ENCODE data around the gene OAT. TPM values are rescaled to one million over a fixed set of nuclear protein-coding genes. Genes with fewer than 3 reads are reported as not detected.

The OAT gene
- total RNA-seq, 1 donor from 2014 or later, result 119 TPM

GRCh38 chr10:124375691-124376090, 43.0 kb downstream of the OAT start:
- Histone ChIP-seq H3K36me3 (ENCODE audit: insufficient read depth, low read length) (no peaks in the 10 kb centered on the region), H3K27ac (ENCODE audit: low read depth, low read length) (no peak overlapping the region), H4K20me1 (ENCODE audit: insufficient read depth, low read length) (no peaks in the 10 kb centered on the region), H3K4me2 (ENCODE audit: low read length) (no peak overlapping the region), H2AFZ (ENCODE audit: low read depth, low read length) (no peak overlapping the region), H3K9ac (ENCODE audit: low read length) (no peak overlapping the region), H3K9me3 (ENCODE audit: insufficient read depth, low read depth, low read length) (no peaks in the 10 kb centered on the region), H3K27me3 (ENCODE audit: insufficient read depth, low read length) (peaks cover 29% of the 10 kb centered on the region), H3K79me2 (ENCODE audit: insufficient read depth, low read length) (no peaks in the 10 kb centered on the region), H3K4me3 (ENCODE audit: insufficient read depth, low read depth, low read length) (no peak overlapping the region), H3K4me1 (ENCODE audit: insufficient read depth, low read length) (no peaks in the 10 kb centered on the region)
- Mint-ChIP-seq H3K27ac (ENCODE audit: unreplicated experiment) (no peak overlapping the region), H3K9me3 (ENCODE audit: unreplicated experiment) (peaks cover 6% of the 10 kb centered on the region), H3K4me3 (ENCODE audit: unreplicated experiment) (no peak overlapping the region), H3K36me3 (ENCODE audit: low read depth, unreplicated experiment) (no peaks in the 10 kb centered on the region), H3K4me1 (ENCODE audit: low read depth, unreplicated experiment) (no peaks in the 10 kb centered on the region), H3K27me3 (ENCODE audit: low read depth, unreplicated experiment) (peaks cover 77% of the 10 kb centered on the region)
- FAIRE-seq (no peak), DNase-seq (ENCODE audit: low read depth) (no peak)
- TF ChIP-seq EZH2 (IDR thresholded peaks at IDR 0.05; ENCODE audit: insufficient read depth, low read length) (no peak), CTCF (IDR thresholded peaks at IDR 0.05; ENCODE audit: insufficient read depth, low read depth, low read length) (no peak)

GRCh38 chr10:124375353-124375614, 43.4 kb downstream of the OAT start:
- TF ChIP-seq CTCF (IDR thresholded peaks at IDR 0.05; ENCODE audit: insufficient read depth, low read depth, low read length), result no peak
- H3K79me2 ChIP-seq (ENCODE audit: insufficient read depth, low read length), result no peaks in the 10 kb centered on the region
- no peak for DNase-seq (ENCODE audit: low read depth)
- no peak for FAIRE-seq
- H3K4me1 Mint-ChIP-seq (ENCODE audit: low read depth, unreplicated experiment), result no peaks in the 10 kb centered on the region
- H3K36me3 Mint-ChIP-seq (ENCODE audit: low read depth, unreplicated experiment), result no peaks in the 10 kb centered on the region
- no peaks in the 10 kb centered on the region for H3K36me3 ChIP-seq (ENCODE audit: insufficient read depth, low read length)
- no peaks in the 10 kb centered on the region for H4K20me1 ChIP-seq (ENCODE audit: insufficient read depth, low read length)
- no peak overlapping the region for H3K27ac Mint-ChIP-seq (ENCODE audit: unreplicated experiment)
- H2AFZ ChIP-seq (ENCODE audit: low read depth, low read length), result no peak overlapping the region
- H3K9ac ChIP-seq (ENCODE audit: low read length), result no peak overlapping the region
- H3K27me3 Mint-ChIP-seq (ENCODE audit: low read depth, unreplicated experiment), result peaks cover 74% of the 10 kb centered on the region
- H3K4me3 Mint-ChIP-seq (ENCODE audit: unreplicated experiment), result no peak overlapping the region
- H3K9me3 ChIP-seq (ENCODE audit: insufficient read depth, low read depth, low read length), result no peaks in the 10 kb centered on the region
- no peak overlapping the region for H3K4me3 ChIP-seq (ENCODE audit: insufficient read depth, low read depth, low read length)
- H3K9me3 Mint-ChIP-seq (ENCODE audit: unreplicated experiment), result peaks cover 6% of the 10 kb centered on the region
- H3K27ac ChIP-seq (ENCODE audit: low read depth, low read length), result no peak overlapping the region
- no peaks in the 10 kb centered on the region for H3K4me1 ChIP-seq (ENCODE audit: insufficient read depth, low read length)
- no peak overlapping the region for H3K4me2 ChIP-seq (ENCODE audit: low read length)
- H3K27me3 ChIP-seq (ENCODE audit: insufficient read depth, low read length), result peaks cover 26% of the 10 kb centered on the region

- no peak overlapping the region for H3K4me3 Mint-ChIP-seq (ENCODE audit: unreplicated experiment)
- no peaks in the 10 kb centered on the region for H3K36me3 ChIP-seq (ENCODE audit: insufficient read depth, low read length)
- no peak overlapping the region for H3K4me3 ChIP-seq (ENCODE audit: insufficient read depth, low read depth, low read length)
- H3K4me1 ChIP-seq (ENCODE audit: insufficient read depth, low read length), result no peaks in the 10 kb centered on the region
- H4K20me1 ChIP-seq (ENCODE audit: insufficient read depth, low read length), result no peaks in the 10 kb centered on the region
- H3K79me2 ChIP-seq (ENCODE audit: insufficient read depth, low read length), result no peaks in the 10 kb centered on the region
- peaks cover 70% of the 10 kb centered on the region for H3K27me3 Mint-ChIP-seq (ENCODE audit: low read depth, unreplicated experiment)
- TF ChIP-seq CTCF (IDR thresholded peaks at IDR 0.05; ENCODE audit: insufficient read depth, low read depth, low read length) (no peak), EZH2 (IDR thresholded peaks at IDR 0.05; ENCODE audit: insufficient read depth, low read length) (no peak)
- peaks cover 21% of the 10 kb centered on the region for H3K27me3 ChIP-seq (ENCODE audit: insufficient read depth, low read length)
- DNase-seq (ENCODE audit: low read depth) (no peak), FAIRE-seq (no peak)
- no peak overlapping the region for H3K4me2 ChIP-seq (ENCODE audit: low read length)
- no peak overlapping the region for H3K27ac ChIP-seq (ENCODE audit: low read depth, low read length)
- no peak overlapping the region for H3K27ac Mint-ChIP-seq (ENCODE audit: unreplicated experiment)
- H3K9ac ChIP-seq (ENCODE audit: low read length), result no peak overlapping the region
- no peaks in the 10 kb centered on the region for H3K4me1 Mint-ChIP-seq (ENCODE audit: low read depth, unreplicated experiment)
- H3K9me3 ChIP-seq (ENCODE audit: insufficient read depth, low read depth, low read length), result no peaks in the 10 kb centered on the region
- H3K36me3 Mint-ChIP-seq (ENCODE audit: low read depth, unreplicated experiment), result no peaks in the 10 kb centered on the region
- H3K9me3 Mint-ChIP-seq (ENCODE audit: unreplicated experiment), result peaks cover 6% of the 10 kb centered on the region
- H2AFZ ChIP-seq (ENCODE audit: low read depth, low read length), result no peak overlapping the region
Observed at GRCh38 chr10:124374535-124375352, 44.0 kb downstream of the OAT start.
